Measurements from ENCODE around the gene CRP.

DNA sequence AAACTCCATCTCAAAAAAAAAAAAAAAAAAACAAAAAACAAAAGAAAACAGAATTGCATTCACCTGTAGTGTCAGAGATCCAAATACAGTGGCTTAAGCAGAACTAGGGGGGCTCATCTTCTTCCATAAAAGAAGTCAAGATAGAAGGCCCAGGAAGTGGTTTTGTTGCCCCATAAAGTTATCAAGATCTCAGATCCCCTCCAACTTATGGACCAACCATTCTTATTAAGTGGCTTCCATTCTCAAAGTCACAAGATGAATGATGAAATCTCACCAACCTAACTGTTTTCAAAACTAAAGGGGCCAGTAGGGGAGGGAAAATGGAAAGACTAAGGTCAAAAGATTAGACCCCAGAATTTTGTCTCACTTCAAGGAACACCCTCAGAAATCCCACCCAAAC is 36.2 kb upstream of the CRP start:
- TF ChIP-seq, protein P1, sequence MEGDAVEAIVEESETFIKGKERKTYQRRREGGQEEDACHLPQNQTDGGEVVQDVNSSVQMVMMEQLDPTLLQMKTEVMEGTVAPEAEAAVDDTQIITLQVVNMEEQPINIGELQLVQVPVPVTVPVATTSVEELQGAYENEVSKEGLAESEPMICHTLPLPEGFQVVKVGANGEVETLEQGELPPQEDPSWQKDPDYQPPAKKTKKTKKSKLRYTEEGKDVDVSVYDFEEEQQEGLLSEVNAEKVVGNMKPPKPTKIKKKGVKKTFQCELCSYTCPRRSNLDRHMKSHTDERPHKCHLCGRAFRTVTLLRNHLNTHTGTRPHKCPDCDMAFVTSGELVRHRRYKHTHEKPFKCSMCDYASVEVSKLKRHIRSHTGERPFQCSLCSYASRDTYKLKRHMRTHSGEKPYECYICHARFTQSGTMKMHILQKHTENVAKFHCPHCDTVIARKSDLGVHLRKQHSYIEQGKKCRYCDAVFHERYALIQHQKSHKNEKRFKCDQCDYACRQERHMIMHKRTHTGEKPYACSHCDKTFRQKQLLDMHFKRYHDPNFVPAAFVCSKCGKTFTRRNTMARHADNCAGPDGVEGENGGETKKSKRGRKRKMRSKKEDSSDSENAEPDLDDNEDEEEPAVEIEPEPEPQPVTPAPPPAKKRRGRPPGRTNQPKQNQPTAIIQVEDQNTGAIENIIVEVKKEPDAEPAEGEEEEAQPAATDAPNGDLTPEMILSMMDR (conservative IDR thresholded peaks at IDR 0.05; ENCODE audit: low read depth, low read length) = no peak
- TF ChIP-seq, protein P2, sequence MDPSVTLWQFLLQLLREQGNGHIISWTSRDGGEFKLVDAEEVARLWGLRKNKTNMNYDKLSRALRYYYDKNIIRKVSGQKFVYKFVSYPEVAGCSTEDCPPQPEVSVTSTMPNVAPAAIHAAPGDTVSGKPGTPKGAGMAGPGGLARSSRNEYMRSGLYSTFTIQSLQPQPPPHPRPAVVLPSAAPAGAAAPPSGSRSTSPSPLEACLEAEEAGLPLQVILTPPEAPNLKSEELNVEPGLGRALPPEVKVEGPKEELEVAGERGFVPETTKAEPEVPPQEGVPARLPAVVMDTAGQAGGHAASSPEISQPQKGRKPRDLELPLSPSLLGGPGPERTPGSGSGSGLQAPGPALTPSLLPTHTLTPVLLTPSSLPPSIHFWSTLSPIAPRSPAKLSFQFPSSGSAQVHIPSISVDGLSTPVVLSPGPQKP (IDR thresholded peaks at IDR 0.05; ENCODE audit: borderline replicate concordance, low read depth, low read length) = no peak
- no peak for TF ChIP-seq MAZ (IDR thresholded peaks at IDR 0.05; ENCODE audit: borderline replicate concordance, low read depth, low read length)
- no peak for TF ChIP-seq POLR2A (IDR thresholded peaks at IDR 0.05; ENCODE audit: low read depth, low read length)
- TF ChIP-seq RFX5 (IDR thresholded peaks at IDR 0.05; ENCODE audit: low read depth, low read length) = no peak
- TF ChIP-seq, protein P3, sequence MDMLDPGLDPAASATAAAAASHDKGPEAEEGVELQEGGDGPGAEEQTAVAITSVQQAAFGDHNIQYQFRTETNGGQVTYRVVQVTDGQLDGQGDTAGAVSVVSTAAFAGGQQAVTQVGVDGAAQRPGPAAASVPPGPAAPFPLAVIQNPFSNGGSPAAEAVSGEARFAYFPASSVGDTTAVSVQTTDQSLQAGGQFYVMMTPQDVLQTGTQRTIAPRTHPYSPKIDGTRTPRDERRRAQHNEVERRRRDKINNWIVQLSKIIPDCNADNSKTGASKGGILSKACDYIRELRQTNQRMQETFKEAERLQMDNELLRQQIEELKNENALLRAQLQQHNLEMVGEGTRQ (IDR thresholded peaks at IDR 0.05; ENCODE audit: low read depth, low read length) = no peak
- no peak for TF ChIP-seq SMC3 (IDR thresholded peaks at IDR 0.05; ENCODE audit: low read depth, low read length)
- no peak for TF ChIP-seq RCOR1 (IDR thresholded peaks at IDR 0.05; ENCODE audit: insufficient replicate concordance, low read length)

Measured in IMR-90 (cell line).